ENCODE measurements around the gene SCYGR2. TPM values are rescaled to one million over a fixed set of nuclear protein-coding genes. Genes with fewer than 3 reads are reported as not detected.

Gene SCYGR2
- total and polyA plus RNA-seq, 2 donors (not counting 3 experiments of a cell fraction or from before 2014, with no cell fraction given): not detected

DNA sequence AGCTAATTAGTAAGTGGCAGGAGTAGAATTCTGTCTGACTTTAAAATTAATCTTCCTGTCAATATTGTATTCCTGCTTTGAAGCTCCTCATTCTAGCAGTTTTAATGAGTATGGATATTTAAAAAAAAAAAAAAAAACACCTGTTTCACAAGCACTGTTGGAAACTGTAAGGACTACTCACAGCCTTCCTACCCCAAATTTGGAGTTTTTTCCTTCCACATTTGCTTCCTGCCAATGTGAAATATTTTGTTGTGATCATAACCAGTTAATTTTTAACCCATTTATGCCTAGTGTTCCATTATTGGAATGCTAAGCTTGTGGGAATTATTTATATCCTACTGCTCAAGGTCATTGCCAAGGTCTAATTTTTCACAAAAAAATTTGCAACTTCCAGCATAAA is 36.1 kb upstream of the SCYGR2 start:
- dilution Hi-C loops (cut with MboI; ENCODE audit: extremely low pct_ligation_motif_present, low sequenced_read_pairs) (no loop called here), intact Hi-C loops (cut with micrococcal nuclease) (no loop called here)
- H3K4me1 ChIP-seq (ENCODE audit: control insufficient read depth, extremely low read depth, insufficient read depth, low read length): no peaks in the 10 kb centered on the region
- BruUV-seq (replicated peaks): no TSS peak
- no peaks in the 10 kb centered on the region for H3K9me3 ChIP-seq (replicated peaks; ENCODE audit: control insufficient read depth, insufficient read depth, low read length)
- H3K4me3 ChIP-seq (replicated peaks in 1 of 3; ENCODE audit: insufficient read depth in 1 of 3, low read depth in 1 of 3, low read length in 3 of 3): no peak overlapping the region
- FAIRE-seq (no peak), DNase-seq (ENCODE audit: low read depth, low spot score) (no peak)
- H3K9ac ChIP-seq (replicated peaks; ENCODE audit: extremely low read depth, insufficient read depth, low read length): no peak overlapping the region
- no peak overlapping the region for H2AFZ ChIP-seq (ENCODE audit: low read depth, low read length)
- no peaks in the 10 kb centered on the region for H3K36me3 ChIP-seq (ENCODE audit: control insufficient read depth in 2 of 2, extremely low read depth in 1 of 2, insufficient read depth in 2 of 2, low read length in 2 of 2)
- no peak overlapping the region for H3K4me2 ChIP-seq (ENCODE audit: insufficient read depth, low read length)
- no peaks in the 10 kb centered on the region for H3K27me3 ChIP-seq (ENCODE audit: control insufficient read depth in 2 of 2, insufficient read depth in 2 of 2, low read length in 2 of 2)
- no peaks in the 10 kb centered on the region for H4K20me1 ChIP-seq (replicated peaks; ENCODE audit: control insufficient read depth, extremely low read depth, insufficient read depth, low read length)
- no peaks in the 10 kb centered on the region for H3K9me1 ChIP-seq (replicated peaks; ENCODE audit: control insufficient read depth, extremely low read depth, insufficient read depth, low read length)
- ChIA-PET CTCF (no interaction called here), POLR2A (interaction anchor here (0.6 kb wide), 1 partner anchor 10 kb away, joined by 6 read pairs; no protein-coding TSS in a partner anchor)
- H3K79me2 ChIP-seq (ENCODE audit: control insufficient read depth, insufficient read depth, low read length): no peaks in the 10 kb centered on the region
- TF ChIP-seq, protein P1, sequence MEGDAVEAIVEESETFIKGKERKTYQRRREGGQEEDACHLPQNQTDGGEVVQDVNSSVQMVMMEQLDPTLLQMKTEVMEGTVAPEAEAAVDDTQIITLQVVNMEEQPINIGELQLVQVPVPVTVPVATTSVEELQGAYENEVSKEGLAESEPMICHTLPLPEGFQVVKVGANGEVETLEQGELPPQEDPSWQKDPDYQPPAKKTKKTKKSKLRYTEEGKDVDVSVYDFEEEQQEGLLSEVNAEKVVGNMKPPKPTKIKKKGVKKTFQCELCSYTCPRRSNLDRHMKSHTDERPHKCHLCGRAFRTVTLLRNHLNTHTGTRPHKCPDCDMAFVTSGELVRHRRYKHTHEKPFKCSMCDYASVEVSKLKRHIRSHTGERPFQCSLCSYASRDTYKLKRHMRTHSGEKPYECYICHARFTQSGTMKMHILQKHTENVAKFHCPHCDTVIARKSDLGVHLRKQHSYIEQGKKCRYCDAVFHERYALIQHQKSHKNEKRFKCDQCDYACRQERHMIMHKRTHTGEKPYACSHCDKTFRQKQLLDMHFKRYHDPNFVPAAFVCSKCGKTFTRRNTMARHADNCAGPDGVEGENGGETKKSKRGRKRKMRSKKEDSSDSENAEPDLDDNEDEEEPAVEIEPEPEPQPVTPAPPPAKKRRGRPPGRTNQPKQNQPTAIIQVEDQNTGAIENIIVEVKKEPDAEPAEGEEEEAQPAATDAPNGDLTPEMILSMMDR (IDR thresholded peaks at IDR 0.05; ENCODE audit: extremely low read depth in 1 of 2, insufficient read depth in 1 of 2, low read depth in 1 of 2, low read length in 2 of 2): no peak
- TF ChIP-seq GATA2 (IDR thresholded peaks at IDR 0.05; ENCODE audit: insufficient read depth, insufficient read length, low read depth, low read length): no peak
- TF ChIP-seq, protein P2, sequence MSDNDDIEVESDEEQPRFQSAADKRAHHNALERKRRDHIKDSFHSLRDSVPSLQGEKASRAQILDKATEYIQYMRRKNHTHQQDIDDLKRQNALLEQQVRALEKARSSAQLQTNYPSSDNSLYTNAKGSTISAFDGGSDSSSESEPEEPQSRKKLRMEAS (IDR thresholded peaks at IDR 0.05; ENCODE audit: insufficient read depth, insufficient read length): no peak
- H3K27ac ChIP-seq (ENCODE audit: insufficient read depth, low read depth, low read length): no peak overlapping the region

- Histone ChIP-seq H3K4me2 (ENCODE audit: insufficient read depth, low read length) (no peak overlapping the region), H3K36me3 (ENCODE audit: control insufficient read depth in 2 of 2, extremely low read depth in 1 of 2, insufficient read depth in 2 of 2, low read length in 2 of 2) (no peaks in the 10 kb centered on the region), H3K4me1 (ENCODE audit: control insufficient read depth, extremely low read depth, insufficient read depth, low read length) (no peaks in the 10 kb centered on the region), H3K27me3 (ENCODE audit: control insufficient read depth in 2 of 2, insufficient read depth in 2 of 2, low read length in 2 of 2) (no peaks in the 10 kb centered on the region), H3K9ac (replicated peaks; ENCODE audit: extremely low read depth, insufficient read depth, low read length) (no peak overlapping the region), H3K4me3 (replicated peaks in 1 of 3; ENCODE audit: insufficient read depth in 1 of 3, low read depth in 1 of 3, low read length in 3 of 3) (no peak overlapping the region), H2AFZ (ENCODE audit: low read depth, low read length) (no peak overlapping the region), H3K27ac (ENCODE audit: insufficient read depth, low read depth, low read length) (no peak overlapping the region), H3K9me3 (replicated peaks; ENCODE audit: control insufficient read depth, insufficient read depth, low read length) (no peaks in the 10 kb centered on the region), H4K20me1 (replicated peaks; ENCODE audit: control insufficient read depth, extremely low read depth, insufficient read depth, low read length) (no peaks in the 10 kb centered on the region), H3K9me1 (replicated peaks; ENCODE audit: control insufficient read depth, extremely low read depth, insufficient read depth, low read length) (no peaks in the 10 kb centered on the region), H3K79me2 (ENCODE audit: control insufficient read depth, insufficient read depth, low read length) (no peaks in the 10 kb centered on the region)
- DNase-seq (ENCODE audit: low read depth, low spot score) (no peak), FAIRE-seq (no peak)
- dilution Hi-C loops (cut with MboI; ENCODE audit: extremely low pct_ligation_motif_present, low sequenced_read_pairs): no loop called here
- intact Hi-C loops (cut with micrococcal nuclease): loop anchor here (5.0 kb wide), 1 partner anchor 158 kb away; no protein-coding TSS in a partner anchor
- CTCF ChIA-PET: no interaction called here
- POLR2A ChIA-PET: no interaction called here
- TF ChIP-seq POLR2AphosphoS5 (IDR thresholded peaks at IDR 0.05; ENCODE audit: insufficient read depth, low read depth, low read length): no peak
- TF ChIP-seq POLR2A (IDR thresholded peaks at IDR 0.05; ENCODE audit: low read depth, low read length): no peak
- BruUV-seq (replicated peaks): no TSS peak
Observed at GRCh38 chr2:227565080-227565479, 33.6 kb upstream of the SCYGR2 start.
